Retinal pigment epithelial cell (primary cell): ENCODE measurements around the gene ZNF385A.

Source experiments
- DNase-seq: peaks from one replicate; pipeline ENCODE4 v3.0.0-alpha.2; 2010; ENCODE audit warnings: low read depth
- H3K4me3 ChIP-seq: 2 replicates; pipeline ENCODE4 v1.5.1; 2011; ENCODE audit warnings: mild to moderate bottlenecking, low read length, control low read depth, moderate library complexity
- CTCF ChIP-seq: conservative IDR thresholded peaks from 2 replicates; pipeline ENCODE4 v1.5.1; 2011; ENCODE audit warnings: low read depth, low read length, control low read depth, inconsistent platforms

ZNF385A gene

GRCh38 chr12:54397157-54397556, 12.6 kb upstream of the ZNF385A start:
- no peak for DNase-seq
- TF ChIP-seq CTCF: no peak

GRCh38 chr12:54395545-54395944, 11.0 kb upstream of the ZNF385A start:
- H3K4me3 ChIP-seq: no peak overlapping the region

More at GRCh38 chr12:54397157-54397556, 12.6 kb upstream of the ZNF385A start:
- H3K4me3 ChIP-seq: no peak overlapping the region

DNA sequence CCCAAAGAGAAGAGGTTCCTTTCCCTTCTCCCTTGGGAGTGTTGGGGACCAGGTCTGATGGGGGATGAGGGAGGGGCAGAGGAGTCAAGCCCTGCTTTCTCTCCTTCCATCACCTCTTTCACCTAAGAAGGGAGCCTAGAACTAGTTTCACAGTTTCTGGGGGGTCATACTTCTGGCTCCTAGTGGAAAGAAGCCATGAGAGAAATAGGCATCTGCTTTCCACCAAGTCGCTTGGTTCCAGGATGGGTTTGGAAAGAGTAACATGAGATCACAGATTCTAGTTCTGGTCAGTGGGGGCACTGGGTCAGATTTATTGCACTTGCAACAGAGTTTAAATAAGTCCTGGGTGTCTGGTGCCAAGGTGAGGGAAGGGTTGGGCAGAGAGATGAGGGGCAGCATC, 10.5 kb upstream of the ZNF385A start:
- DNase-seq: no peak
- H3K4me3 ChIP-seq: no peak overlapping the region

More at GRCh38 chr12:54395545-54395944, 11.0 kb upstream of the ZNF385A start:
- no peak for TF ChIP-seq CTCF
- no peak for DNase-seq

GRCh38 chr12:54394281-54394719, 9.8 kb upstream of the ZNF385A start:
- no peak for DNase-seq
- no peak overlapping the region for H3K4me3 ChIP-seq
- peak; percentile 81 for TF ChIP-seq CTCF

More for the DNA sequence above, 10.5 kb upstream of the ZNF385A start:
- TF ChIP-seq CTCF: no peak

DNA sequence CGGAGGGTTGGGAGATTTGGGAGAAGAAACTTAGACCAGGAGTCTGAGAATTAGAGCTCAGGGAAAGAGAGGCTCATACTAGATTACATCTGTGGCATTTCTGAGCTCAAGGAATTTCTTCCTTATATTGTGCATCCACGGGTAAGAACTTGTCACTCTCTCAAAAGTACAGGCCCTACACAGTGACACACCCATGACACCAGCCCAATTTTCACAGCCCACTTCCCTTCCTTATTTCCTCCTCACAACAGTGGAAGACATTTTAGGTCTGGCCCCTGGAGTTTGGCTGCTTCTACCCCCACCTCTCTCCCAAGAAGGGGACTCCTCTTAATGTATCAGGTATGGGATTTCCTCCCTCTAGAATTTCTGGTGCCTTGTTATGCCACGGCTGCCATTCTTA, 9.2 kb upstream of the ZNF385A start:
- H3K4me3 ChIP-seq: no peak overlapping the region
- no peak for DNase-seq
- TF ChIP-seq CTCF: no peak

- no peak for DNase-seq
- H3K4me3 ChIP-seq: no peak overlapping the region
- TF ChIP-seq CTCF: no peak
Measured at GRCh38 chr12:54393207-54393609, 8.7 kb upstream of the ZNF385A start.

GRCh38 chr12:54392485-54393206, 8.1 kb upstream of the ZNF385A start:
- no peak overlapping the region for H3K4me3 ChIP-seq

More at GRCh38 chr12:54392485-54393206, 8.1 kb upstream of the ZNF385A start:
- no peak for DNase-seq
- TF ChIP-seq CTCF: no peak
